Measurements from ENCODE around the gene PIK3R3.

- TF ChIP-seq EZH2 (IDR thresholded peaks at IDR 0.05; ENCODE audit: insufficient read depth, poor library complexity, severe bottlenecking) (no peak), EZH2phosphoT487 (IDR thresholded peaks at IDR 0.05; ENCODE audit: insufficient read depth, low read depth) (no peak)
These were observed 38.9 kb upstream of the PIK3R3 start for GRCh38 chr1:46171351-46171750.

Data from GM23248 (cell line).